ENCODE measurements around the gene USP4.

- TF ChIP-seq CTCF (IDR thresholded peaks at IDR 0.05) (no peak), POLR2A (IDR thresholded peaks at IDR 0.05) (no peak), POLR2AphosphoS5 (IDR thresholded peaks at IDR 0.05; ENCODE audit: insufficient read depth in 1 of 2, low read depth in 1 of 2) (no peak)
These were observed 73.3 kb downstream of the USP4 start for GRCh38 chr3:49266410-49267095.

Measured in vagina (tissue), 2 donors.